PC-9 (cell line): ENCODE data around the gene DOC2B. TPM values are rescaled to one million over a fixed set of nuclear protein-coding genes. Genes with fewer than 3 reads are reported as not detected.
"Not testable (repeated sequence)": the region's sequence is repeated elsewhere in the genome, so short reads cannot be mapped to it uniquely, and the experiment has no call there.

ENCODE experiments used
- BruUV-seq: library from RNA; stranded (reverse); fragments of 400-500 nt; replicated peaks from 2 replicates; lab custom pipeline; 2021; lab: Mats Ljungman, UMichigan
- CTCF ChIA-PET: fragments of 300-600 bp; sonication (Branson Sonifier 250); formaldehyde crosslinking; loops from one replicate; lab custom pipeline; 2022; ENCODE audit warnings: antibody characterized with exemption; lab: Charles Lee
- POLR2A ChIA-PET: fragments of 300-600 bp; sonication (Branson Sonifier 250); formaldehyde crosslinking; loops from one replicate; lab custom pipeline; 2022; ENCODE audit warnings: antibody characterized with exemption; ENCODE audit not compliant: unreplicated experiment; lab: Charles Lee
- DNase-seq, 2 experiments: peaks; one replicate each; pipeline versions ENCODE4 v3.0.0 to v3.0.0-alpha.2; 2015 to 2022; ENCODE audit warnings: mixed read lengths in 1 of 2
- H2AFZ ChIP-seq: fragments of 200-600 bp; sonication (generic); 2 replicates; pipeline ENCODE4 v1.8.1; 2017; ENCODE audit warnings: antibody characterized with exemption
- H3F3A ChIP-seq: fragments of 200-600 bp; sonication (generic); 2 replicates; pipeline ENCODE4 v1.8.1; 2017; ENCODE audit warnings: antibody characterized with exemption, mild to moderate bottlenecking, low read depth; ENCODE audit not compliant: insufficient read depth
- H3K27ac ChIP-seq: fragments of 200-600 bp; sonication (generic); 2 replicates; pipeline ENCODE4 v1.6.1; 2016; ENCODE audit warnings: mixed run types
- H3K27me3 ChIP-seq: fragments of 200-600 bp; sonication (generic); 2 replicates; pipeline ENCODE4 v1.6.1; 2016; ENCODE audit warnings: low read depth, mixed run types; ENCODE audit not compliant: insufficient read depth
- H3K36me3 ChIP-seq: fragments of 200-600 bp; sonication (generic); 2 replicates; pipeline ENCODE4 v1.6.1; 2016; ENCODE audit warnings: low read depth, mixed run types
- H3K4me1 ChIP-seq: fragments of 200-600 bp; sonication (generic); replicated peaks from 2 replicates; pipeline ENCODE4 v1.6.1; 2016; ENCODE audit warnings: mixed run types; ENCODE audit not compliant: insufficient read depth
- H3K4me2 ChIP-seq: fragments of 200-600 bp; sonication (generic); 2 replicates; pipeline ENCODE4 v1.6.1; 2017; ENCODE audit warnings: mixed run types
- H3K4me3 ChIP-seq: fragments of 200-600 bp; sonication (generic); 2 replicates; pipeline ENCODE4 v1.6.1; 2016; ENCODE audit warnings: mixed run types
- H3K79me2 ChIP-seq: fragments of 200-600 bp; sonication (generic); 2 replicates; pipeline ENCODE4 v1.6.1; 2017; ENCODE audit warnings: low read depth, mixed run types
- H3K9me2 ChIP-seq: fragments of 200-600 bp; sonication (generic); 2 replicates; pipeline ENCODE4 v1.8.1; 2017; ENCODE audit warnings: mild to moderate bottlenecking; ENCODE audit not compliant: insufficient read depth
- H3K9me3 ChIP-seq: fragments of 200-600 bp; sonication (generic); 2 replicates; pipeline ENCODE4 v1.8.1; 2016; ENCODE audit warnings: low read depth; ENCODE audit not compliant: insufficient read depth
- H4K20me1 ChIP-seq: fragments of 200-600 bp; sonication (generic); 2 replicates; pipeline ENCODE4 v1.8.1; 2017; ENCODE audit not compliant: insufficient read depth
- EZH2 ChIP-seq: fragments of 200-600 bp; sonication (generic); IDR thresholded peaks from 2 replicates; pipeline ENCODE4 v1.8.0; 2017; ENCODE audit warnings: antibody characterized with exemption, low read depth
- intact Hi-C: fragments of 100-400 bp; cut with micrococcal nuclease; formaldehyde crosslinking; loops from one replicate; pipeline ENCODE4 v1.10.0; 2022; ENCODE audit not compliant: unreplicated experiment
- total RNA-seq: library from RNA; stranded (reverse); gene quantifications from 2 replicates; pipeline ENCODE4 v1.2.3, GENCODE V29; 2021
- TF ChIP-seq, protein P1 (sequence below): fragments of 200-600 bp; sonication (generic); conservative IDR thresholded peaks from 2 replicates; pipeline ENCODE4 v1.6.1; 2017; ENCODE audit warnings: mixed run types, antibody characterized with exemption, mild to moderate bottlenecking, moderate library complexity

Gene DOC2B
- total RNA-seq, 1 experiment from 2014 or later: not detected

DNA sequence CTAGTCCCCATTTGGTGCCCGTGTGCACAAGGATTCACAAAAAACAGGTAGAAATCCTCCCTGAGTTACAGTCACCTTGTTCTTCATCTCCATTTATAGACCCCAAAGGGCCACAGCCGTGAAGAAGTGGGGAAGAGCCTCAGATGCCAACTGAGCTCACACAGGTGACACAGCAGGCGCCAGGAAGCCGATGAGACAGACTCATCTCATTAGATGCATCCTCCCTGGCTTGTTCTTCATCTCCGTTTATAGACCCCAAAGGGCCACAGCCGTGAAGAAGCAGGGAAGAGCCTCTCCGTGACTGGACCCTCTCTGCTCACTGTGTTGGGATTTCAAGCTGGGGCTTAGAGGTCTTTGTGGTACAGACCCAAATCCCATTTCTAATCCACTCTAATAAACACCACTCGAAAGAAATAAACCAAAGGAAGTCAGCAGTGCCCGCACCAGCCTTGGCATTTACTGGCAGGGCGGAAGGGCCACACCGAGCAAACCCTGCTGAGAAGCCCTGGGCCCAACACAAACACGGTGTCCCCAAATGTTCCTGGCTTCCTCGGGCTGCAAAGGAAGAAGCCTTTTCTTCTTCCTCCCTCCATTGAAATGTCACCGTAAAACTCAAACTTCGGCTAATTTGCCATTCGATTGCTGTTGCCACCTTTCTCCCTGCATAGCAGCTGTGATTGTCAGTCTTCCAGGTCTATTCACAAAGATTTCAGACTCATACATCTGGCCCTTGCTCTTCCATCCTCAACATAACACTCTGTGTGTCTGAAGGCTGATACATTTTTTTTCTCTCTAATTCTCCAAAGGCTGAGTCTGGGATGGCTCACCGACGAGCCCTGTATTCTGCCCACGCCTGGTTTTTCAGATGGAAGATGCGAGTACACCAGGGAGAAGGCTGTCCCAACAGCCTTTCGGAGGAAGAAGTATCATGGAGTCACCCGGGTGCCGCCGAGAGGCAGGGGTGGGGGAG lies 44.9 kb upstream of the DOC2B start:
- Histone ChIP-seq H3F3A (no peaks in the 10 kb centered on the region), H3K36me3 (no peaks in the 10 kb centered on the region), H3K9me2 (no peaks in the 10 kb centered on the region), H3K27me3 (no peaks in the 10 kb centered on the region; the same call in 1 of the 2 replicates), H2AFZ (no peak overlapping the region), H3K4me1 (no peaks in the 10 kb centered on the region), H3K9me3 (no peaks in the 10 kb centered on the region), H3K79me2 (no peaks in the 10 kb centered on the region), H3K4me2 (no peak overlapping the region), H3K27ac (no peak overlapping the region), H4K20me1 (peaks cover 3% of the 10 kb centered on the region; the same call in 1 of the 2 replicates), H3K4me3 (no peak overlapping the region)
- DNase-seq: no peak
- ChIA-PET POLR2A (no interaction called here), CTCF (no interaction called here)
- BruUV-seq: no TSS peak
- no peak for TF ChIP-seq EZH2
- TF ChIP-seq, protein P1, sequence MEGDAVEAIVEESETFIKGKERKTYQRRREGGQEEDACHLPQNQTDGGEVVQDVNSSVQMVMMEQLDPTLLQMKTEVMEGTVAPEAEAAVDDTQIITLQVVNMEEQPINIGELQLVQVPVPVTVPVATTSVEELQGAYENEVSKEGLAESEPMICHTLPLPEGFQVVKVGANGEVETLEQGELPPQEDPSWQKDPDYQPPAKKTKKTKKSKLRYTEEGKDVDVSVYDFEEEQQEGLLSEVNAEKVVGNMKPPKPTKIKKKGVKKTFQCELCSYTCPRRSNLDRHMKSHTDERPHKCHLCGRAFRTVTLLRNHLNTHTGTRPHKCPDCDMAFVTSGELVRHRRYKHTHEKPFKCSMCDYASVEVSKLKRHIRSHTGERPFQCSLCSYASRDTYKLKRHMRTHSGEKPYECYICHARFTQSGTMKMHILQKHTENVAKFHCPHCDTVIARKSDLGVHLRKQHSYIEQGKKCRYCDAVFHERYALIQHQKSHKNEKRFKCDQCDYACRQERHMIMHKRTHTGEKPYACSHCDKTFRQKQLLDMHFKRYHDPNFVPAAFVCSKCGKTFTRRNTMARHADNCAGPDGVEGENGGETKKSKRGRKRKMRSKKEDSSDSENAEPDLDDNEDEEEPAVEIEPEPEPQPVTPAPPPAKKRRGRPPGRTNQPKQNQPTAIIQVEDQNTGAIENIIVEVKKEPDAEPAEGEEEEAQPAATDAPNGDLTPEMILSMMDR: no peak
- intact Hi-C loops: no loop called here

DNA sequence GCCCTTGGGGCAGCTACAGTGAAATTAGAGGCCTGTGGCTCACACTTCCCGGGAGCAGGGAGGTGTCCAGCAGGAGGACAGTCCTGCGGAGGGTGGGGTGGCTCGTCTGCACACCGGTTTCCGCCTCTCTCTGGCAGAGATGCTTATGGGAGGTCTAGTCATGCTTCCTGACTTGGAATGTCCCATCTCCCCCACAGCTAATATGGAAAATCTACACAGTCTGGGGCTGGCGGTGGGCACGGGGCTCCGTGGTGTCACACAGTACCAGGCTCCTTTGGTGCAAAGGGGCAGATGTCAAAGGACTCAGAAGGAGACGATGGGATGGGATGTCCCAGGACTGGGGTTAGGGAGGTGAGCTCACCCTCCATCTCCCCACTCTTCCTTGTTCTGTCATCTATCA lies 44.1 kb upstream of the DOC2B start:
- TF ChIP-seq, protein P1: no peak
- no peak for TF ChIP-seq EZH2
- ChIA-PET POLR2A (no interaction called here), CTCF (no interaction called here)
- intact Hi-C loops: no loop called here
- Histone ChIP-seq H2AFZ (no peak overlapping the region), H3K4me2 (no peak overlapping the region), H4K20me1 (peaks cover 3% of the 10 kb centered on the region; the same call in 1 of the 2 replicates), H3K27me3 (no peaks in the 10 kb centered on the region; the same call in 1 of the 2 replicates), H3K27ac (no peak overlapping the region), H3K9me2 (no peaks in the 10 kb centered on the region), H3K36me3 (no peaks in the 10 kb centered on the region), H3K9me3 (no peaks in the 10 kb centered on the region), H3K4me3 (no peak overlapping the region), H3F3A (no peaks in the 10 kb centered on the region), H3K79me2 (no peaks in the 10 kb centered on the region), H3K4me1 (no peaks in the 10 kb centered on the region)
- DNase-seq: no peak
- no TSS peak for BruUV-seq

DNA sequence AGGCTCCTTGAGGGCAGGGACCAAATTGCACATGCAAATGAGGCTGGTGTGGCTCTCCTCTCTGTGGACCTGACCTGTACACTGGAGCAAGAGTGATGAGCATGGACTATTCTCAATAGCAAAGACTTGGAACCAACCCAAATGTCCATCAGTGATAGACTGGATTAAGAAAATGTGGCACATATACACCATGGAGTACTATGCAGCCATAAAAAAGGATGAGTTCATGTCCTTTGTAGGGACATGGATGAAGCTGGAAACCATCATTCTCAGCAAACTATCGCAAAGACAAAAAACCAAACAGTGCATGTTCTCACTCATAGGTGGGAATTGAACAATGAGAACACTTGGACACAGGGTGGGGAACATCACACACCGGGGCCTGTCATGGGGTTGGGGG lies 43.1 kb upstream of the DOC2B start:
- H3K4me3 ChIP-seq, H3K9me3 ChIP-seq, H3K27ac ChIP-seq, H3F3A ChIP-seq, DNase-seq, BruUV-seq, H3K36me3 ChIP-seq, H3K79me2 ChIP-seq, intact Hi-C loops, H3K4me2 ChIP-seq, H3K27me3 ChIP-seq, POLR2A ChIA-PET, H4K20me1 ChIP-seq, H3K9me2 ChIP-seq, H2AFZ ChIP-seq, H3K4me1 ChIP-seq, CTCF ChIA-PET: not testable (repeated sequence)
